GM12878 (cell line): Measurements from ENCODE around the gene YIF1B.

Experiments
- BMI1 ChIP-seq: fragments of 450-650 bp; IDR thresholded peaks from 2 replicates; pipeline ENCODE4 v1.6.1; 2016; ENCODE audit warnings: mild to moderate bottlenecking, moderate library complexity, borderline replicate concordance
- CBFB ChIP-seq: IDR thresholded peaks from 2 replicates; pipeline ENCODE4 v1.6.1; 2016; ENCODE audit warnings: antibody characterized with exemption, low read depth
- CEBPB ChIP-seq, 2 experiments: fragments of 150-350 bp in 1 of 2; IDR thresholded peaks; 2 replicates each; pipeline ENCODE4 v1.6.1; 2012 to 2014; ENCODE audit warnings: low read depth in 2 of 2, low read length in 2 of 2, borderline replicate concordance in 1 of 2, inconsistent platforms in 1 of 2
- CREM ChIP-seq: IDR thresholded peaks from 2 replicates; pipeline ENCODE4 v1.6.1; 2014; ENCODE audit warnings: antibody characterized with exemption, low read depth
- CTCF ChIP-seq, 3 experiments: IDR thresholded peaks in 2 of 3; conservative IDR thresholded peaks in 1 of 3; 2 replicates each; pipeline ENCODE4 v1.5.1; 2011; ENCODE audit warnings: low read depth in 3 of 3, low read length in 3 of 3, mild to moderate bottlenecking in 3 of 3, control low read depth in 2 of 3, moderate library complexity in 2 of 3, inconsistent platforms in 1 of 3, mixed read lengths in 1 of 3; ENCODE audit not compliant: control insufficient read depth in 2 of 3, insufficient read depth in 1 of 3; ENCODE audit errors: extremely low read depth in 1 of 3
- EGR1 ChIP-seq, 2 experiments: IDR thresholded peaks; 1 replicate in 1 of 2; 2 replicates in 1 of 2; pipeline ENCODE4 v1.6.1; 2011 to 2012; ENCODE audit warnings: low read depth in 2 of 2, low read length in 2 of 2, borderline replicate concordance in 1 of 2, mild to moderate bottlenecking in 1 of 2, moderate library complexity in 1 of 2
- ELK1 ChIP-seq: IDR thresholded peaks from 2 replicates; pipeline ENCODE4 v1.6.1; 2012; ENCODE audit warnings: low read depth, low read length, improper control_type of control experiment
- POLR2AphosphoS5 ChIP-seq: IDR thresholded peaks from 2 replicates; pipeline ENCODE4 v1.6.1; 2011; ENCODE audit warnings: mild to moderate bottlenecking, low read length, inconsistent platforms

GRCh38 chr19:38278751-38279150, 37.0 kb downstream of the YIF1B start:
- no peak for TF ChIP-seq CREM
- TF ChIP-seq POLR2AphosphoS5: no peak
- no peak for TF ChIP-seq ELK1
- no peak for TF ChIP-seq CBFB
- no peak for TF ChIP-seq BMI1
- TF ChIP-seq CEBPB (IDR thresholded peaks at IDR 0.05; ENCODE audit: borderline replicate concordance in 1 of 2, low read depth in 2 of 2, low read length in 2 of 2): no peak
- TF ChIP-seq CTCF (IDR thresholded peaks at IDR 0.05 in 2 of 3, conservative IDR thresholded peaks at IDR 0.05 in 1 of 3; ENCODE audit: control insufficient read depth in 2 of 3, extremely low read depth in 1 of 3, insufficient read depth in 1 of 3, low read depth in 3 of 3, low read length in 3 of 3): no peak
- TF ChIP-seq EGR1 (IDR thresholded peaks at IDR 0.05; ENCODE audit: borderline replicate concordance in 1 of 2, low read depth in 2 of 2, low read length in 2 of 2): no peak
